B cell (primary cell): Measurements from ENCODE around the gene DHX9.

Experiments used
- CTCF ChIP-seq: fragments of 200-600 bp; IDR thresholded peaks from one replicate; pipeline ENCODE4 v1.8.0; 2022; ENCODE audit warnings: antibody characterized with exemption, mild to moderate bottlenecking
- EZH2 ChIP-seq: IDR thresholded peaks from 2 replicates; pipeline ENCODE4 v1.6.1; 2012; ENCODE audit warnings: borderline replicate concordance, low read depth, mild to moderate bottlenecking, moderate library complexity, low read length; ENCODE audit not compliant: insufficient read depth, poor library complexity, severe bottlenecking

GRCh38 chr1:182848736-182849135 lies 9.6 kb downstream of the DHX9 start:
- no peak for TF ChIP-seq CTCF
- TF ChIP-seq EZH2: no peak
